Thyroid gland (tissue), 4 donors: ENCODE data around the gene ERGIC3.

Experiments
- CTCF ChIP-seq, 6 experiments: fragments of 200-600 bp in 3 of 6; fragments of 450-650 bp in 3 of 6; sonication (generic) in 3 of 6; IDR thresholded peaks; one replicate each; pipeline ENCODE4 v1.5.1; 2016 to 2019; ENCODE audit warnings: antibody characterized with exemption in 6 of 6, mild to moderate bottlenecking in 2 of 6, inconsistent platforms in 1 of 6, moderate library complexity in 1 of 6
- POLR2A ChIP-seq, 2 donors: fragments of 450-650 bp; IDR thresholded peaks; one replicate each; pipeline ENCODE4 v1.6.1; 2017; ENCODE audit warnings: antibody characterized with exemption in 2 of 2, mild to moderate bottlenecking in 2 of 2, moderate library complexity in 1 of 2

- no peak for TF ChIP-seq CTCF (IDR thresholded peaks at IDR 0.05)
- TF ChIP-seq POLR2A (IDR thresholded peaks at IDR 0.05) = no peak
Observed at GRCh38 chr20:35606127-35606526, 64.2 kb downstream of the ERGIC3 start.
